UCSD-AML1 (cell line): ENCODE measurements around the gene MRTFA.
"Not testable (repeated sequence)": the region's sequence is repeated elsewhere in the genome, so short reads cannot be mapped to it uniquely, and the experiment has no call there.

Source experiments
- DNase-seq: peaks from one replicate; lab custom pipeline; 2025; ENCODE audit not compliant: unreplicated experiment; lab: John Stamatoyannopoulos, UW

Gene MRTFA

GRCh38 chr22:40597526-40598430 is 38.7 kb downstream of the MRTFA start:
- DNase-seq, result no peak

GRCh38 chr22:40595497-40596234 is 40.9 kb downstream of the MRTFA start:
- no peak for DNase-seq

GRCh38 chr22:40594924-40595323 is 41.6 kb downstream of the MRTFA start:
- DNase-seq, result no peak

- DNase-seq, result no peak
Measured at GRCh38 chr22:40594346-40594745, 42.2 kb downstream of the MRTFA start.

GRCh38 chr22:40593460-40594273 is 42.9 kb downstream of the MRTFA start:
- DNase-seq, result no peak

- DNase-seq, result no peak
Measured at GRCh38 chr22:40592352-40593113, 44.0 kb downstream of the MRTFA start.

- DNase-seq, result no peak
Measured at GRCh38 chr22:40588726-40589125, 47.8 kb downstream of the MRTFA start.

GRCh38 chr22:40586781-40587180 is 49.7 kb downstream of the MRTFA start:
- no peak for DNase-seq

- DNase-seq, result no peak
Measured at GRCh38 chr22:40585310-40585751, 51.2 kb downstream of the MRTFA start.

- DNase-seq, result not testable (repeated sequence)
Measured at GRCh38 chr22:40584766-40585165, 51.8 kb downstream of the MRTFA start.

GRCh38 chr22:40583053-40583741 is 53.3 kb downstream of the MRTFA start:
- no peak for DNase-seq

GRCh38 chr22:40582063-40582462 is 54.5 kb downstream of the MRTFA start:
- no peak for DNase-seq

GRCh38 chr22:40580631-40581030 is 55.9 kb downstream of the MRTFA start:
- no peak for DNase-seq

- DNase-seq, result no peak
Measured at GRCh38 chr22:40578171-40578570, 58.3 kb downstream of the MRTFA start.

GRCh38 chr22:40572976-40573375 is 63.5 kb downstream of the MRTFA start:
- DNase-seq, result no peak

GRCh38 chr22:40571887-40572286 is 64.6 kb downstream of the MRTFA start:
- no peak for DNase-seq

GRCh38 chr22:40567626-40568328 is 68.7 kb downstream of the MRTFA start:
- no peak for DNase-seq

- no peak for DNase-seq
Measured at GRCh38 chr22:40567106-40567505, 69.4 kb downstream of the MRTFA start.

- no peak for DNase-seq
Measured at GRCh38 chr22:40560994-40561515, 75.5 kb downstream of the MRTFA start.
